CD4-positive, alpha-beta T cell treated with Interleukin-1 beta for 1 hour (primary cell): ENCODE results near the gene TBK1.

Source experiments
- DNase-seq, 2 donors: peaks; one replicate each; pipeline ENCODE4 v3.0.0-alpha.2; 2020 to 2022

TBK1 gene

GRCh38 chr12:64550755-64551154 lies 98.8 kb downstream of the TBK1 start:
- no peak for DNase-seq

- no peak for DNase-seq
These were observed 99.8 kb downstream of the TBK1 start for GRCh38 chr12:64551676-64552075.
